GM15510 (cell line): ENCODE measurements around the gene ADAMTS17.

Experiments
- POLR2A ChIP-seq: IDR thresholded peaks from 3 replicates; pipeline ENCODE4 v1.6.1; 2011; ENCODE audit warnings: borderline replicate concordance; ENCODE audit not compliant: insufficient read length; ENCODE audit errors: extremely low read depth

The ADAMTS17 gene

GRCh38 chr15:100218434-100218833 is 123.3 kb downstream of the ADAMTS17 start:
- TF ChIP-seq POLR2A = no peak

- TF ChIP-seq POLR2A = no peak
Measured at GRCh38 chr15:100216182-100216581, 125.6 kb downstream of the ADAMTS17 start.

DNA sequence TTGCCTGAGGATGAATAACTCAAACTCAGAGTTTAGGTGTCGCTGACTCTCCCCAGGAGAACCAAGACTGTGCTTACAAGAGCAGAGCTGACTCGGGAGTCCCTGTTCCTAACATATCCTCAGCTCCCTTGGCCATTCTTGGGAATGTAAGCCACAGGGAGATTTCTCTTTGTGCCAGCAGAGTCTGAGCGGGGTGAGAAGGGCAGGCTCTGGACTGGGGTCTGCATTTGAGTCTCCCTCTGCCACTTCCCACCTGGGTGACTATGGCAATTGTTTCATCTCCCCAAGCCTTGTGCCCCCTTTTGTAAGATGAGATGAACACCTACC is 126.0 kb downstream of the ADAMTS17 start:
- TF ChIP-seq POLR2A = no peak

DNA sequence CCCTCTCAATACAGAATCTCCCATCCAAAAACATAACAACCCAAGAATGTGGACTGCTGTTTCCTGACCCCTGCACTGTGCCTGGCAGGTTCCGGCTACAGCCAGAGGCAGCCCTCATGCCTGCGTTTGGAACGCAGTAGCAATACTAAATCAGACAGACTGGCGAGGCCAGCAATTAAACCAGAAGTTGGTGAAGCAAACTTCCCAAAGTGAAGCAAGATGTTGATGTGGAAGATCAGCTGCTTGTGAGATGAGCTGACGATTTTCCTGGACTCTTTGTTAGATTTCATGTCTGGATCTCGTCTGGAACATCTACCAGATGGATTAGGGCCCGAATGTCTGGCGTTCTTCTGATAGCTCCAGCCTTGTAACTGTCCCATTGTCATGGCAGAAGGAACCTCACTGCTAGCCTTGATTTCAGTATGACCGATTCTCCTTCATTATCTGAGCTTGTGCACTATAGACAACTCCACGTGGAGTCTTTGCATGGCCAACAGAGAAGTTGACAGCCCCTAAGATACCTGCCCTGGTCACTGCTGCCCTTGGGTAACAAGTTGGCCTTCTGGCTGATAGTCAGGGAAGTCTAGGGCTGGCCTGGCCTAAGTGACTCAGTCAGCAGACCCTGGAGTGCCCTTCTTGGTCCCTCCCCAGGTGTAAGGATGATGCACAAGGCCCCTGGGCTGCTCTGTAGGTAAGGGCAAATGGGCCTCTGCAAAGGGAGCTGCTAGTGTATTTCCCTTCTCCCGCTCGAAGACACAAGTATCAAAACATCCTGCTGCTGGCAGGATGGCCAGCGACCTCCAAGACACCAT is 126.5 kb downstream of the ADAMTS17 start:
- TF ChIP-seq POLR2A = no peak

DNA sequence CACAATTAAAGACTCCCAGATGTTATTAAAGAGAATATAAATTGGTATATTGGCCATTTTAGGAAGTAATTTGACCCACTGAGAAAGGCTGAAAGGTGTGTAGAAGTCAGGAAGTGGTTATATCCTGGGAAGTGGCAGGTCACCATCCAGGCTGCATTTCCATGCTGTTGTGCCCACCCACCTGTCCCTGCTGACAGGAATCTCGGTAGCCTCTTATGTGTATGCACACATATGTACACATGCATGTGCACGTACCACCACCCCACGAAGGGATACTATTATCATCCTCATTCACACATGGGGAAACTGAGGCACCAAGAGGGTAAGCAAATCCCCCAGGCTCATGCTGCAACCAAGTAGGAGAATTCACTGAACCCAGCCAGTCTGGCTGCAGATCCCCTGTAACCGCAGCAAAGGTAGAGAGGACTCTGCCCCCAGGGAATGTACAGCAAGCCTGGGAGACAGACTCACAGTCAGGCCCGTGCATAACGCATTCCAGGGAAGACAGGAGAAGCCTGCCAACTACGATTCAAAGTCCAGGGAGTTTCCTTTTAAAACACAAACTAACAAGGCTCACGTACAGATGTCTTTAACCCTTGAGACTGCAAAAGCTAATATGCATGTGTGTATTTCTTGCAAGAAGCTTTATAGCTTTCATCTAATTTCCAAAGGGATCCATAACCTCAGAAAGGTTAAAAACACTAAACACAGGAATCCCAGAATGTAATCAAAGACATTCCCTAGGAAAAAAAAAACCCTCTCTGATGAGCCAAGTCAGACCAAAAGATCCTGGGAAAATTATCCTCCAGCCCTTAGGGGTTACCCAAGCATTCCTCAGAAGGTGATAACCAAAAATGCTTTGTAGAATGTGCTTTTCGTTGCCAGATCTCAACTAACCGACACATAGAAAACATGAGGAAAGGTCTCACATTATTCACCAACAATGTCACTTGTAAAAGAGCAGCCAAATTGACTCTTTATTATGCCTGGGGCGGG is 129.6 kb downstream of the ADAMTS17 start:
- TF ChIP-seq POLR2A = no peak

- no peak for TF ChIP-seq POLR2A
Measured at GRCh38 chr15:100210338-100210737, 131.4 kb downstream of the ADAMTS17 start.

DNA sequence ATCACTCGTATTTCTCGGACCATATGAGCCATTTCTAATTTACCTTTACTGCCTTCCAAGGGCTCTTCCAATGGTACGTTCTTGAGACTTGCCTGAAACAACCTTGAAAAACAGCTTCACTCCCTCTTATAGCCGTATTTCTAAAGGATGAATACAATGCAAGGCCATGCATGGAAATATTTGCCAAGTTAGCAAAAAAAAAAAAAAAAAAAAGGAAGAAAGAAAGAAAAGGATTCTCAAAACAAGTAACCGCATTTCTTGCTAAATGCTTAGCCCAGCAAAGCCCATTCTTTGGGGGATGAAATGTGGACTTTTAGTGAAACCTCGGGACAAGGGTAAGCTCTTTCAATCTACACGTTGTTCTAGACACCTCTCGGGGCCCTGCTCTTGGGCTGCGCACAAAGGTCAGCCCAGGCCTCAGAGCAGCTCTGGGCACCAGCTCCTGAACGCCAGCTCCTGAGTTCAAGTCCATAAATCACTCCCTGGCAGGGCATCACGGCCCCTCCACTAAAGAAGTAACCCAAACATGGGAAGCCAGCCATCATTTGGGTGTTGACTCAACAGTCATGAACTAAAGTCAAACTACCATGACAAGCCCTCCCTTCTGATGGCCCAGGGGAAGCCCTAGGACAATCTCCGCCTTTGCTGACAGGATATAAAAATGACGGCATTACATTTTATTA is 132.7 kb downstream of the ADAMTS17 start:
- no peak for TF ChIP-seq POLR2A

- no peak for TF ChIP-seq POLR2A
Measured at GRCh38 chr15:100207053-100207452, 134.7 kb downstream of the ADAMTS17 start.

DNA sequence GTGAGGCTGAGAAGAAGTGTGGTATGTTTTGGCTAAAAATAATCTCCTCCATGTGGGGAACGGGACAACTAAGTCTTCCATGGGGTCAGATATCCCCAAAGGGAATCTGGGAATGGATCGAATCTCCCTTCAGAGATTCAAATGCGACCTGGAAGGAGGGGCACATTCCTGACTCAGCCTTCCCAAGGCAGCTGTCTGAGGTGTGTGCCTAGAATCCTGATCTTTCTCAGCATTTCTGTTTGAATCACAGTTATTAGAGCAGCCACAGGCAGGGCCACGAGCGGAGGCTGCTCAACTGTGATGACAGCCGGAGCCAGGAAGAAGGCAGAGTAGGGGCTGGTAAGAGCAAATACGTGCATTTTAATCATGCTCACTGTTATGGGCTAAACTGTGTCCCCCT is 135.1 kb downstream of the ADAMTS17 start:
- no peak for TF ChIP-seq POLR2A

- no peak for TF ChIP-seq POLR2A
Measured at GRCh38 chr15:100205549-100206295, 136.1 kb downstream of the ADAMTS17 start.

GRCh38 chr15:100204771-100205170 is 137.0 kb downstream of the ADAMTS17 start:
- no peak for TF ChIP-seq POLR2A

DNA sequence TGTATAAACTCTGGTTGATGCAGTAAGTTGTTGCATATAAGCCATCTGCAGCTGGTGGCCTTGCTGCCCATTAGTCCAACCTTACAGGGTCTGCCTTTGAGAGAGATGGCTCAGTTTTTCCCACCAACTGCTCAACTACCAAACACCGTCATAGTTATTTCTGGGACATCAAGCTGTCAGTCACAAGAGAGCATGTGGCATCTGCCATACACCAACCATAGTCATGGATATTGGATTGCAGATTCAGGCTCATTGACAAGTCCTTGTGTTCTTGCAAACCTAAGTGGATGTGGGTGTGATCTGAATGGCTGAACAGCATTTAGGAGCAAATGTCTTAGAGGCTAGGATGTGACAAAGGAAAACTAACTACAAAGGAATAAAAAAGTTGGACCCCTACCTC is 137.6 kb downstream of the ADAMTS17 start:
- no peak for TF ChIP-seq POLR2A

DNA sequence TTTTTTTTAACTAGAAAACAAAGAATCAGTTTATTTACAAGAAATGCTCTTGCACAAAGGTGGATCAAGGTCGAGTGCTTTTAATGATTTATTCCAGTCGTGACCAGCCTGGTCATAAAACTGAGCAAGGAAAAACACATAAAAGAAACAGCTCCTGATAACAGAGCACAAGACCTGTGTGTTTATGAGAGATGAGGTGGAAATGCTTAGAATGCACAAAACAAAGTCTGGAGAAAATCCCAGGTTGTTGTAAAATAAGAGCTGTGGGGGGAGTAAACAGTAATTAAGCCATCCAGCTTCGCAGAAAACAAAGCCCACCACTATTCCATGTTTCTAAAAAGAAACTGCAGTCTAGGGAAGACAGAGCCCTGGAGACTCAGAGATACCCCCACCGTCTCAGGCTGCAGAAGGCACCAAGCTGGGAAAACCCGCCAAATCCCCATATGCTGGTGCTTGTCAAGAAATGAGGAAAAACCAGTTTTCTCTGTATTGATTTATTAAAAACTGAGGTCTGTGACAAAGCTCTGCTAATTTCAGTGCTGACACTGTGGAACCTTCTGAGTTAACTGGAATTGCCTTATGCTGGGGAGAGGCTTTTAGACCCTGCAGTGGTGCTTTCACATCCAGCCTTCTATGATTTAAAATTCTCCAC is 139.3 kb downstream of the ADAMTS17 start:
- no peak for TF ChIP-seq POLR2A
